DND-41 (cell line): Measurements from ENCODE around the gene RASA4B.
"Not testable (repeated sequence)": the region's sequence is repeated elsewhere in the genome, so short reads cannot be mapped to it uniquely, and the experiment has no call there.

Experiments
- CTCF ChIP-seq: IDR thresholded peaks from 2 replicates; pipeline ENCODE4 v1.5.1; 2012; ENCODE audit warnings: borderline replicate concordance, low read length, moderate library complexity, mild to moderate bottlenecking; ENCODE audit not compliant: poor library complexity, severe bottlenecking; ENCODE audit errors: extremely low read depth
- EZH2 ChIP-seq: IDR thresholded peaks from 3 replicates; pipeline ENCODE4 v1.6.1; 2012; ENCODE audit warnings: borderline replicate concordance, low read depth, mild to moderate bottlenecking, moderate library complexity, low read length, inconsistent platforms; ENCODE audit not compliant: severe bottlenecking

- TF ChIP-seq EZH2, CTCF: not testable (repeated sequence)
These were observed 14.6 kb upstream of the RASA4B start for GRCh38 chr7:102532127-102532526.
